Brain microvascular endothelial cell (primary cell): ENCODE measurements around the gene MYDGF.

Experiments
- DNase-seq: peaks from one replicate; pipeline ENCODE4 v3.0.0-alpha.2; 2020
- H3K27ac ChIP-seq: fragments of 250-450 bp; sonication (Bioruptor Pico); 2 replicates; pipeline ENCODE4 v1.5.1; 2020; ENCODE audit warnings: mild to moderate bottlenecking, moderate library complexity
- H3K27me3 ChIP-seq: fragments of 250-450 bp; sonication (Bioruptor Pico); replicated peaks from 2 replicates; pipeline ENCODE4 v1.5.1; 2020; ENCODE audit warnings: mild to moderate bottlenecking
- H3K36me3 ChIP-seq: fragments of 250-450 bp; sonication (Bioruptor Pico); replicated peaks from 2 replicates; pipeline ENCODE4 v1.5.1; 2020; ENCODE audit warnings: mild to moderate bottlenecking
- H3K4me3 ChIP-seq: 2 replicates; pipeline ENCODE4 v1.5.1; 2011; ENCODE audit warnings: low read depth, mild to moderate bottlenecking, control low read depth, low read length, moderate library complexity
- in situ Hi-C: cut with HindIII; loops from 2 replicates; pipeline ENCODE4 v1.10.0; 2017; ENCODE audit warnings: low sequenced_read_pairs, low pct_ligation_motif_present
- TF ChIP-seq, protein P1 (sequence below): IDR thresholded peaks from 2 replicates; pipeline ENCODE4 v1.5.1; 2011; ENCODE audit warnings: low read depth, mild to moderate bottlenecking, moderate library complexity, low read length, control low read depth, inconsistent platforms; ENCODE audit errors: missing control alignments

Gene MYDGF

DNA sequence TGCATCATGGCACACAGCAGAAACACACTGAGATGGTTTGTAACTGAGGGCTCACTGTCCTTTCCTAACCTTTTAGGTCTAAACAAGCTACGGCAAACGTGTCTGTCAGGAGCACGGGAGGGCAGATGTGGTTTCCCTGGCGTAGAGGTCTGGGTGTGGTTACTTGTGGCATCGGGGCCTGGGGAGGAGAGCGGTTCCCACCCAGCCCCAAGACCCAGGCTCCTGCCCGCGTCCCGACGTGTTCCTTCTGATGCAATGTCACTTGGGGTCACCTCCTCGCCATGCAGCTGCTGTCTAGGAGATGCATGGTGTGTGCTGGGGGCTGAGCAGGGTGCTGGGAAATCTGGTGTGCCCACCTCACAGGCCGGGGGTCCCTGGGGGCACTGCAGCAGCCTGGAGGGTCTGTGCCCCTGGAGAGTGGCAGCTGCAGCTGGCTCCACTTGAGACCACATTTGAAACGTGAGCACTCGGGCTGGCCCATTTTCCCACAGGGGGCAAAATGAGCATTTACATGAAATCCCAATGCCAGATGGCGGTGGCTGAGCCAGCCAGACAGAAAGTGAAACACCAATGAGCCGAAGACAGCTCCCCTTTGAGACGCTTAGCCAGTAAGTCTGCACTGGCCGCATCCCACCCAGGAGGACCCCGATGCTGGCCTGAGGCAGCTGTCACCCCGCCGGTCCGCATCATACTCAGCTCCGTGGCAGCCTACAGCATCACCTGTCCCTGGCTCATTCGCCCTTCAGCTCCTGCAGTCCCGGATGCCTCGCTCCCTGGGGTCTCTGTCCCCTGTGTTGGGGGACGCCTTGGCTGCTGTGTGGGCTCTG, 22.3 kb upstream of the MYDGF start:
- no peak overlapping the region for H3K4me3 ChIP-seq
- peaks cover 82% of the 10 kb centered on the region for H3K36me3 ChIP-seq
- H3K27ac ChIP-seq, result no peak overlapping the region
- no peak for DNase-seq
- TF ChIP-seq, protein P1, sequence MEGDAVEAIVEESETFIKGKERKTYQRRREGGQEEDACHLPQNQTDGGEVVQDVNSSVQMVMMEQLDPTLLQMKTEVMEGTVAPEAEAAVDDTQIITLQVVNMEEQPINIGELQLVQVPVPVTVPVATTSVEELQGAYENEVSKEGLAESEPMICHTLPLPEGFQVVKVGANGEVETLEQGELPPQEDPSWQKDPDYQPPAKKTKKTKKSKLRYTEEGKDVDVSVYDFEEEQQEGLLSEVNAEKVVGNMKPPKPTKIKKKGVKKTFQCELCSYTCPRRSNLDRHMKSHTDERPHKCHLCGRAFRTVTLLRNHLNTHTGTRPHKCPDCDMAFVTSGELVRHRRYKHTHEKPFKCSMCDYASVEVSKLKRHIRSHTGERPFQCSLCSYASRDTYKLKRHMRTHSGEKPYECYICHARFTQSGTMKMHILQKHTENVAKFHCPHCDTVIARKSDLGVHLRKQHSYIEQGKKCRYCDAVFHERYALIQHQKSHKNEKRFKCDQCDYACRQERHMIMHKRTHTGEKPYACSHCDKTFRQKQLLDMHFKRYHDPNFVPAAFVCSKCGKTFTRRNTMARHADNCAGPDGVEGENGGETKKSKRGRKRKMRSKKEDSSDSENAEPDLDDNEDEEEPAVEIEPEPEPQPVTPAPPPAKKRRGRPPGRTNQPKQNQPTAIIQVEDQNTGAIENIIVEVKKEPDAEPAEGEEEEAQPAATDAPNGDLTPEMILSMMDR, result no peak
- in situ Hi-C loops, result no loop called here
- H3K27me3 ChIP-seq, result no peaks in the 10 kb centered on the region

DNA sequence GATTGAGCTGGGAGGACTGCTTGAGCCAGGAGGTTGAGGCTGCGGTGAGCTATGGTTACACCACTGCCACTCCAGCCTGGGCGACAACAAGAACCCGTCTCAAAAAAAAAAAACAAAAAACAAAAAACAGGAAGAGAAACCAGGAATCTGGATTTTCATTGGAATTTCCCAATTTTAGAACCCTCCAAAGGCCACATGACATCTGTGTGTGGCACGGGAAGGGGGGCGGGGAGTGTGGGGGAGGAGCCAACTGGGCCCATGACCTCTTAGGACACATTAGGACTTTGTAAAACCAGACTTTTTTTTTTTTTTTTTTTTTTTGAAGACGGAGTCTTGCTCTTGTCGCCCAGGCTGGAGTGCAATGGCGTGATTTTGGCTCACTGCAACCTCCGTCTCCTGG, 21.2 kb upstream of the MYDGF start:
- Histone ChIP-seq H3K27ac (no peak overlapping the region), H3K36me3 (peaks cover 88% of the 10 kb centered on the region), H3K4me3 (no peak overlapping the region), H3K27me3 (no peaks in the 10 kb centered on the region)
- DNase-seq, result no peak
- in situ Hi-C loops, result no loop called here
- TF ChIP-seq, protein P1, result no peak

DNA sequence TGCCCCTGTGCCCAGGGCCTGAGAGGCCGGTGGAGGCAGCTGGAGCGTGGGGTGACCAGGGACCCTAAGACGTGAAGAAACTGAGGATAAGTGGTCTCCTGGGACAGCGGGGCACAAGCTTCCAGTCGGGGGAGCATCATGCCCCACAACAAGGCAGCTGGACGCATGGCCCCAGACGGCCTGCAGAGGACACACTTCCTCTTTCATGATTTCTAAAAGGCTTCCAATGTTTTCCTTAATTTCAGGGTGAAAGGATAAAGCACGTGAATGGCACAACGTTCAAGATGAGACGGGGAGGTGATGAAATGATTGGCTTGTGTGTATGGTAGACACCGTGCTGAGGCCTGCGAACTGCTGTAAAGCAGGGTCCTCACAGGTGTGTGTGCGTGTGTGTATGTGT, 20.2 kb upstream of the MYDGF start:
- DNase-seq, result no peak
- Histone ChIP-seq H3K4me3 (no peak overlapping the region), H3K36me3 (peaks cover 86% of the 10 kb centered on the region), H3K27me3 (no peaks in the 10 kb centered on the region), H3K27ac (no peak overlapping the region)
- TF ChIP-seq, protein P1, result peak; percentile 16
- in situ Hi-C loops, result no loop called here

DNA sequence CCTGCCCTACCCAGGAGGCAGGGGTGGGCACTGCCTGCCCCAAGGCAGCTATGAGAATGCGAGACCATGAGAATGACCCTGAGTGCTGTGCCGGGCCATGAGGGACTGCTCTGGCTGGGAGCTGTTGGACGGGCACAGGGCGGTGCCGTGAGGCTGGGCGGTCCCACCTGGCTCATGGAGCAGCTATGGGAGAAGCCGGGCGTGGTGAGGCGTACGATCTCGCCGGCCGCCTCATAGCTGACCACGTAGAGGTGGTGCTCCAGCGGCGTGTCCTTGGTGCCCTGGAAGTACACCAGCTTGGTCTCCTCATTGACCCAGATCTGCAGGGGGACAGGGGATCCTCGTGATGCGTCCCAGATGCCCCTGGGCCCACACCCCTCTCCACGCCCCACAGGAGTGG, 19.3 kb upstream of the MYDGF start:
- H3K27ac ChIP-seq, result no peak overlapping the region
- peaks cover 86% of the 10 kb centered on the region for H3K36me3 ChIP-seq
- DNase-seq, result no peak
- H3K27me3 ChIP-seq, result no peaks in the 10 kb centered on the region
- in situ Hi-C loops, result no loop called here
- TF ChIP-seq, protein P1, result no peak
- H3K4me3 ChIP-seq, result no peak overlapping the region

DNA sequence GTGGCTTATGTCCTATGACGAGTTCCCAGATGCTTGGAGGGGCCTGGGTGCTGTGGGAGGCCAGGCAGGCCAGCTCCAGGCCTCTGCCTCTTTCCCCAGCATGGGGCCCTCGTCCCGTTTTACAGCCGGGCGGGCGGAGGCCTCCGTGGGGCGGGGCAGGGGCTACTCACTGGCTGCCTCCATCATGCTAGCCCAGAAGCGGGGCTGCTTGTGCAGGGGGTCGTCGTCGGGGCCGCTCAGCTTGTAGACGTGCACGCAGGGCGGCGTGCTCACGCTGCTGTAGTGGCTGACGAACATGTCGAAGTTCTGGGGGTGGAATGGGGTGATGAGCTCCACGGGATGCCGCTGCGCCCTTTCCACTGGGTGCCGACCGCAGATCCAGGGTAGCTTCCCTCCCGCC, 18.4 kb upstream of the MYDGF start:
- H3K36me3 ChIP-seq, result peaks cover 86% of the 10 kb centered on the region

More for the DNA sequence above, 18.4 kb upstream of the MYDGF start:
- TF ChIP-seq, protein P1, result no peak
- Histone ChIP-seq H3K27ac (no peak overlapping the region), H3K27me3 (no peaks in the 10 kb centered on the region), H3K4me3 (no peak overlapping the region)
- DNase-seq, result no peak
- in situ Hi-C loops, result no loop called here
